AG10803 (cell line): Measurements from ENCODE around the gene MRPS25.

Experiments used
- DNase-seq: peaks from one replicate; pipeline ENCODE4 v3.0.0; 2010; ENCODE audit warnings: low read depth
- H3K4me3 ChIP-seq: 2 replicates; pipeline ENCODE4 v1.5.1; 2011; ENCODE audit warnings: mild to moderate bottlenecking, low read length, control low read depth
- CTCF ChIP-seq: conservative IDR thresholded peaks from 2 replicates; pipeline ENCODE4 v1.5.1; 2011; ENCODE audit warnings: mild to moderate bottlenecking, low read length, control low read depth, inconsistent platforms

MRPS25 gene

GRCh38 chr3:15096046-15096445 is 30.9 kb upstream of the MRPS25 start:
- H3K4me3 ChIP-seq, result no peak overlapping the region
- no peak for TF ChIP-seq CTCF
- DNase-seq, result no peak

- TF ChIP-seq CTCF, result no peak
- no peak for DNase-seq
- no peak overlapping the region for H3K4me3 ChIP-seq
Observed at GRCh38 chr3:15094187-15094875, 29.2 kb upstream of the MRPS25 start.

GRCh38 chr3:15092686-15093085 is 27.6 kb upstream of the MRPS25 start:
- TF ChIP-seq CTCF, result no peak
- no peak for DNase-seq
- no peak overlapping the region for H3K4me3 ChIP-seq

- TF ChIP-seq CTCF, result no peak
- no peak overlapping the region for H3K4me3 ChIP-seq
- no peak for DNase-seq
Observed at GRCh38 chr3:15091575-15091974, 26.5 kb upstream of the MRPS25 start.

- no peak for TF ChIP-seq CTCF
- no peak overlapping the region for H3K4me3 ChIP-seq
- no peak for DNase-seq
Observed at GRCh38 chr3:15089201-15089600, 24.1 kb upstream of the MRPS25 start.

GRCh38 chr3:15086699-15087098 is 21.6 kb upstream of the MRPS25 start:
- no peak for DNase-seq
- no peak overlapping the region for H3K4me3 ChIP-seq
- no peak for TF ChIP-seq CTCF

GRCh38 chr3:15086263-15086662 is 21.1 kb upstream of the MRPS25 start:
- no peak for DNase-seq
- TF ChIP-seq CTCF, result no peak
- no peak overlapping the region for H3K4me3 ChIP-seq
